Stomach (tissue), 9 donors: Measurements from ENCODE around the gene NSDHL. TPM values are rescaled to one million over a fixed set of nuclear protein-coding genes. Genes with fewer than 3 reads are reported as not detected.

Experiments used
- DNase-seq, 2 donors: peaks; one replicate each; pipeline versions ENCODE4 v3.0.0 to v3.0.0-alpha.2; 2013 to 2019
- H3K27ac ChIP-seq, 5 donors: fragments of 200-600 bp in 4 of 5; sonication (generic) in 4 of 5; one replicate each; pipeline ENCODE4 v1.5.1; 2013 to 2019; ENCODE audit warnings: mild to moderate bottlenecking in 1 of 5, moderate library complexity in 1 of 5
- H3K27me3 ChIP-seq, 3 donors: fragments of 200-600 bp; sonication (generic); one replicate each; pipeline ENCODE4 v1.5.1; 2017 to 2019; ENCODE audit warnings: mixed run types in 1 of 3
- H3K36me3 ChIP-seq, 4 donors: fragments of 200-600 bp; sonication (generic); 1 replicate in 3 of 4; 2 replicates in 1 of 4; pipeline ENCODE4 v1.5.1; 2016 to 2019
- H3K4me1 ChIP-seq, 4 donors: fragments of 200-600 bp; sonication (generic); one replicate each; pipeline ENCODE4 v1.5.1; 2016 to 2019
- H3K4me3 ChIP-seq, 4 donors: fragments of 200-600 bp; sonication (generic) in 3 of 4; one replicate each; pipeline ENCODE4 v1.5.1; 2016 to 2019; ENCODE audit warnings: mild to moderate bottlenecking in 1 of 4
- H3K9me3 ChIP-seq, 4 donors: fragments of 200-600 bp; sonication (generic); one replicate each; pipeline ENCODE4 v1.5.1; 2016 to 2019
- EP300 ChIP-seq: sonication (generic); formaldehyde crosslinking; IDR thresholded peaks from one replicate; pipeline ENCODE4 v1.6.1; 2017; ENCODE audit warnings: antibody characterized with exemption
- POLR2A ChIP-seq, 4 donors: fragments of 450-650 bp; IDR thresholded peaks; one replicate each; pipeline ENCODE4 v1.6.1; 2016; ENCODE audit warnings: antibody characterized with exemption in 4 of 4, control low read depth in 2 of 4, mild to moderate bottlenecking in 1 of 4, moderate library complexity in 1 of 4
- POLR2AphosphoS5 ChIP-seq, 3 donors: sonication (generic); formaldehyde crosslinking; IDR thresholded peaks; one replicate each; pipeline ENCODE4 v1.6.1; 2016; ENCODE audit warnings: antibody characterized with exemption in 3 of 3
- WGBS, 5 donors: extraction: QIAGEN DNeasy Blood & Tissue Kit in 3 of 5; methylation state at CpG; one replicate each; pipeline versions ENCODE4 v1.1.5 to v1.1.7; 2013 to 2018; 5-methylcytosine and 5-hydroxymethylcytosine counted together
- intact Hi-C: fragments of 100-400 bp; cut with DNase I; formaldehyde crosslinking; loops from one replicate; pipeline ENCODE4 v1.15.1; 2023; ENCODE audit warnings: low total_unique reads
- polyA plus RNA-seq, 3 donors: library from polyadenylated mRNA; stranded (reverse); fragments of 200-250 nt; gene quantifications; one replicate each; pipeline ENCODE4 v1.2.3, GENCODE V29; 2013
- total RNA-seq, 5 donors: library from RNA; depleted of rRNA; stranded (reverse); fragments of >200 nt; gene quantifications; one replicate each; pipeline versions ENCODE4 v1.1.0 to v1.2.3, GENCODE V29; 2014 to 2016
- TF ChIP-seq, protein P1 (sequence below), 7 experiments: fragments of 450-650 bp in 4 of 7; fragments of 200-600 bp in 3 of 7; sonication (generic) in 3 of 7; IDR thresholded peaks; one replicate each; pipeline ENCODE4 v1.5.1; 2016 to 2019; ENCODE audit warnings: antibody characterized with exemption in 7 of 7, control low read depth in 2 of 7, mild to moderate bottlenecking in 1 of 7
- donor health status: healthy with polysubstance abuse.
- donor health status: Bipolar disorder and iron deficiency.
- donor health status: healthy.

The NSDHL gene
- total and polyA plus RNA-seq, 8 donors: 0.58 to 45.5 (median 8.9) TPM

DNA sequence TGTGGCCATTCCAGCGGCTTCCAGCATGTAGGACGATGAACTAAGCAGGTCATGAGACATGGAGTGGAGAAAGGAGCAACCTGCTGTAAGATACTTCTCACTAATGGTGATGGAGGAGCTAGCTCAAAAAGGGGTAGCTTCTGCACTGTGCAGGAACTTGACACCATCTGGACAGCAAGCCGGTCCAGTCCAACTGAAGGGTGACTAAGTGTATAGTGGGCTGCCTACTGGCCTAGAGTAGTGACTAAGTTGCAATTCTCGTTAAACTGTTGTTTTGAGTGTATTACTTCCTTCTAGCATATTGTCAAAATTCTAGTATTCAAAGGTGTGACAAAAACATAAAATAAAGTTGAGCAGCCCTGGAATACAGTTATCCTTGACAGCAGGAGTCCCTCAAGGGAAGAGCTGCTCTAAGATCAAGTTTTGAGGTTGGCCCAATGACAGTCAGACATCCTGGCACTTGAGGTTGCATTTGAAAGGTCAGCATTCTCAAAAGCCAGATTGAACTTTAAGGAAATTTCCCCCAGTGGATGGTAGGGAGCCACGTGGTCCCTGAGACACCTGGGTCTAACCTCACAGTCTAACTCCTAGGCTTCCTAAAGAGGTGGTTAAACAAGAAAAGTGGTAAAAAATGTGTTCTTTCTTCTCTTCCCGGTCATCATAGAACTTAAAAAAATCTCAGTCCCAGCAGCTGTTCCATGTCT lies 8.3 kb upstream of the NSDHL start:
- no peaks in the 10 kb centered on the region for H3K9me3 ChIP-seq
- H3K27ac ChIP-seq: no peak overlapping the region
- H3K4me1 ChIP-seq: no peaks in the 10 kb centered on the region
- H3K4me3 ChIP-seq: no peak overlapping the region
- DNase-seq: no peak
- no peak for TF ChIP-seq POLR2A (IDR thresholded peaks at IDR 0.05)
- TF ChIP-seq, protein P1, sequence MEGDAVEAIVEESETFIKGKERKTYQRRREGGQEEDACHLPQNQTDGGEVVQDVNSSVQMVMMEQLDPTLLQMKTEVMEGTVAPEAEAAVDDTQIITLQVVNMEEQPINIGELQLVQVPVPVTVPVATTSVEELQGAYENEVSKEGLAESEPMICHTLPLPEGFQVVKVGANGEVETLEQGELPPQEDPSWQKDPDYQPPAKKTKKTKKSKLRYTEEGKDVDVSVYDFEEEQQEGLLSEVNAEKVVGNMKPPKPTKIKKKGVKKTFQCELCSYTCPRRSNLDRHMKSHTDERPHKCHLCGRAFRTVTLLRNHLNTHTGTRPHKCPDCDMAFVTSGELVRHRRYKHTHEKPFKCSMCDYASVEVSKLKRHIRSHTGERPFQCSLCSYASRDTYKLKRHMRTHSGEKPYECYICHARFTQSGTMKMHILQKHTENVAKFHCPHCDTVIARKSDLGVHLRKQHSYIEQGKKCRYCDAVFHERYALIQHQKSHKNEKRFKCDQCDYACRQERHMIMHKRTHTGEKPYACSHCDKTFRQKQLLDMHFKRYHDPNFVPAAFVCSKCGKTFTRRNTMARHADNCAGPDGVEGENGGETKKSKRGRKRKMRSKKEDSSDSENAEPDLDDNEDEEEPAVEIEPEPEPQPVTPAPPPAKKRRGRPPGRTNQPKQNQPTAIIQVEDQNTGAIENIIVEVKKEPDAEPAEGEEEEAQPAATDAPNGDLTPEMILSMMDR (IDR thresholded peaks at IDR 0.05): no peak
- no peak for TF ChIP-seq POLR2AphosphoS5 (IDR thresholded peaks at IDR 0.05)
- no peak for TF ChIP-seq EP300
- peaks cover 0 to 5% (median 2%) of the 10 kb centered on the region in 4 donors for H3K36me3 ChIP-seq
- 55 to 67% (median 65%) methylated on average over 6 of the region's 6 CpGs for WGBS, 5 donors
- intact Hi-C loops: no loop called here
- peaks cover 0 to 3% (median 0%) of the 10 kb centered on the region in 3 donors for H3K27me3 ChIP-seq

DNA sequence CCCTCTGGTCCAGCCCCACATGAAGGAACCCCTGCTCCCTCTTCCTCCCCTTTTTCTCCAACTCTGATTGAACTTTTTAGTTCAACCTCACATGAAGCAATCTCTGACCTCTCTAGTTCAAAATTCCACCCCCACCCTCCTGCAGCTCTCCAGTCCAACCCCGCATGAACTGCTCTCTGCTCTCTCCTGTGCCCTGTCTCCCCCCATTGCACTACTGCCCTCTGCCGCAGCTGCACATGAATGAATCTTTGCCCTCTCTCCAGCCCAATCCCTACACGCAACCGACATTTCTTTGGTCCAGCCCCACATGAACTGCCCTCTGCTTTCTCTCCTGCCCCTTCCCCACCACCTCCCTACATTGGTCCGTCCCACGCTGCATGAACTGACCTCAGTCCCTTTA lies 7.2 kb upstream of the NSDHL start:
- peaks cover 0 to 3% (median 0%) of the 10 kb centered on the region in 3 donors for H3K27me3 ChIP-seq
- intact Hi-C loops: no loop called here

DNA sequence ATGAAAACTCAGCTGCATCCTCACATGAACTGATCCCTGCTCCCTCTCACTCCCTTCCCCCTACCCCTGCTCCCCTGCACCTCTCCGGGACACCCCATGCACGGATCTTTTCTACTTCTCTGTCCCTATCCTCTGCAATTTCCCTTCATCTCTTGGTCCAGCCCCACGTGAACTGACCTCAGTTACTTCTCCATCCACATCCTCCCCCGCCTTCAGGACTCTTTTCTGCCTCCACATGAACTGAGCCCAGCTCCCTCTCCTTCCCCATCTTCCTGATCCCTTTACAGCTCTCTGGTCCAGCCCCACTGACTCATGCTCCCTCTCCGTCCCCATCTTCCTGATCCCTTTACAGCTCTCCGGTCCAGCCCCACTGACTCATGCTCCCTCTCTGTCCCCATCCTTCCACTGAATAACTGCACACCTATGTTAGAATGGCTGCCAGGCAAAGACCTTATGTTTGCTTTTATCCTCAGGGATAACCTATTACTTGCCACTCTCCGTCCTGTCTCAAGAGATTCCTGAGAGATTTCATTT lies 6.0 kb upstream of the NSDHL start:
- peaks cover 0 to 3% (median 0%) of the 10 kb centered on the region in 3 donors for H3K27me3 ChIP-seq
- no peak overlapping the region for H3K4me3 ChIP-seq
- WGBS, 5 donors: 50 to 52% (median 51%) methylated on average over 7 of the region's 7 CpGs
- peaks cover 0 to 18% (median 10%) of the 10 kb centered on the region in 4 donors for H3K36me3 ChIP-seq
- no peaks in the 10 kb centered on the region for H3K9me3 ChIP-seq
- H3K27ac ChIP-seq: no peak overlapping the region
- intact Hi-C loops: no loop called here
- DNase-seq: no peak
- peaks cover 0 to 6% (median 3%) of the 10 kb centered on the region in 4 donors for H3K4me1 ChIP-seq
- TF ChIP-seq POLR2AphosphoS5 (IDR thresholded peaks at IDR 0.05) (no peak), EP300 (no peak), POLR2A (IDR thresholded peaks at IDR 0.05) (no peak)
- TF ChIP-seq, protein P1 (IDR thresholded peaks at IDR 0.05): no peak

More for the DNA sequence above, 7.2 kb upstream of the NSDHL start:
- no peak overlapping the region for H3K27ac ChIP-seq
- H3K4me1 ChIP-seq: no peaks in the 10 kb centered on the region
- 50 to 62% (median 58%) methylated on average over 6 of the region's 6 CpGs for WGBS, 5 donors
- no peak overlapping the region for H3K4me3 ChIP-seq
- TF ChIP-seq POLR2AphosphoS5 (IDR thresholded peaks at IDR 0.05) (no peak), POLR2A (IDR thresholded peaks at IDR 0.05) (no peak)
- TF ChIP-seq, protein P1 (IDR thresholded peaks at IDR 0.05): no peak
- no peak for DNase-seq
- H3K9me3 ChIP-seq: no peaks in the 10 kb centered on the region
- H3K36me3 ChIP-seq: peaks cover 0 to 16% (median 9%) of the 10 kb centered on the region in 4 donors

- 2 to 35% (median 9%) methylated on average over 7 to 10 of the region's 10 CpGs for WGBS, 5 donors
- Histone ChIP-seq H3K27me3 (no peaks in the 10 kb centered on the region), H3K27ac (peak overlapping the region; percentile 24 to 81 (median 78))
Observed at GRCh38 chrX:152831391-152831790, 528 bp downstream of the NSDHL start.

More at GRCh38 chrX:152831391-152831790, 528 bp downstream of the NSDHL start:
- peaks cover 0 to 24% (median 14%) of the 10 kb centered on the region in 4 donors for H3K36me3 ChIP-seq
- intact Hi-C loops: no loop called here
- TF ChIP-seq, protein P1 (IDR thresholded peaks at IDR 0.05): no peak
- TF ChIP-seq POLR2AphosphoS5 (IDR thresholded peaks at IDR 0.05) (no peak), EP300 (no peak), POLR2A (IDR thresholded peaks at IDR 0.05) (no peak)
- no peak for DNase-seq
- peaks cover 0 to 8% (median 0%) of the 10 kb centered on the region in 4 donors for H3K9me3 ChIP-seq
- peaks cover 0 to 24% (median 19%) of the 10 kb centered on the region in 4 donors for H3K4me1 ChIP-seq
- H3K4me3 ChIP-seq: peak overlapping the region; percentile 63 to 72 (median 67)
